ENCODE results near the gene GSC2. TPM values are rescaled to one million over a fixed set of nuclear protein-coding genes. Genes with fewer than 3 reads are reported as not detected.

Gene GSC2
- total and polyA plus RNA-seq, 8 donors, result not detected

DNA sequence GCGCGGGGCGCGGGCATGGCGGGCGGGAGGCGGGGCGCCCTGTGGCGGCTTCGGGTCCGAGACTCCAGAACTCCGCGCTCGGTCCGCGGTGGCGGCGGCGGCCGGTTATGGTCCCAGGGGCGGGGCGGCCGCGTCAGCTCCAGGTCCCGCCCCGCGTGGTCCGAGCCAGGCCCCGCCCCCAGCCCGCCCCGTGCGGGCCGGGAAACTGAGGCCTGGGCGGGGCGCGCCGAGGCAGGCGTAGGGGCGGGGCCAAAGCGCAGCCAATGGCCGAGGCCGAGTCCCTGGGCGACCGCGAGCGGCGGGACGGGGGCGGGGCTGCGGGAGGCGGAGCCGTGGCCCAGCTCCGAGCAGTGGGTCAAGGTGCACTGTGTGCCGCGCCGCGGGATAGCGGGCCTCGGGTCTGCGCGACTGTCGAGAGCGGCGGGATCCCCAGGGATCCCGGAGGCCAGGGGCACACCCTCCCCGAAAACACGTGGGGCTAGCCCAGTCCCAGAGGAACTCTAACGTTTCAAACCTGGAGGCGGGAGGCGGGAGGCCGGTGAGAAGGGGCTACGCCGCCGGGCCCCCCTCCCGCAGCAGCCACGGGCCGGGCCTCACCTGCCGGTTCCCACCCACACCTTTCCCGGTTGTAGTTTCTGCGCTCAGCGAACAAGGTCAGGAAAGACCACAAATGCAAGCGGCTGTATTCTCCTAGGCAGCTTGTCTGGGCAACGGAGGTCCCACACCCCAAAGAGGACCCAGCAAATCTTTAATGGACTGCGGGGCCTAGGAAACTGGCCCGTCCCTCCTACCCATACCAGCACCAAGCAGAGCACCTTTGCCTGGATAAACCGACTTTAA lies 28.8 kb upstream of the GSC2 start, which contains the start of gene SLC25A1:
SLC25A1 (minus strand) TSS at position 80 of the 840 bp plus-strand sequence; CDS start at position 17, 63 bp downstream.
- intact Hi-C loops (cut with DNase I; ENCODE audit: low total_unique reads), result no loop called here
- Histone ChIP-seq H3K36me3 (peaks cover 0 to 4% (median 2%) of the 10 kb centered on the region in 4 donors), H3K9me3 (no peaks in the 10 kb centered on the region), H3K27ac (peak within 1 kb of the TSS; percentile 92 to 98 (median 94)), H3K4me1 (peaks cover 40 to 53% (median 49%) of the 10 kb centered on the region in 4 donors), H3K27me3 (no peaks in the 10 kb centered on the region), H3K4me3 (peak within 1 kb of the TSS; percentile 91 to 96 (median 94))
- peak; percentile 97 for DNase-seq
- TF ChIP-seq EP300 (IDR thresholded peaks at IDR 0.05) (no peak), POLR2AphosphoS5 (IDR thresholded peaks at IDR 0.05) (peak; percentile 1 to 45 (median 45))
- 0 to 2% (median 1%) methylated on average over 9 to 86 of the region's 86 CpGs for WGBS, 5 donors

DNA sequence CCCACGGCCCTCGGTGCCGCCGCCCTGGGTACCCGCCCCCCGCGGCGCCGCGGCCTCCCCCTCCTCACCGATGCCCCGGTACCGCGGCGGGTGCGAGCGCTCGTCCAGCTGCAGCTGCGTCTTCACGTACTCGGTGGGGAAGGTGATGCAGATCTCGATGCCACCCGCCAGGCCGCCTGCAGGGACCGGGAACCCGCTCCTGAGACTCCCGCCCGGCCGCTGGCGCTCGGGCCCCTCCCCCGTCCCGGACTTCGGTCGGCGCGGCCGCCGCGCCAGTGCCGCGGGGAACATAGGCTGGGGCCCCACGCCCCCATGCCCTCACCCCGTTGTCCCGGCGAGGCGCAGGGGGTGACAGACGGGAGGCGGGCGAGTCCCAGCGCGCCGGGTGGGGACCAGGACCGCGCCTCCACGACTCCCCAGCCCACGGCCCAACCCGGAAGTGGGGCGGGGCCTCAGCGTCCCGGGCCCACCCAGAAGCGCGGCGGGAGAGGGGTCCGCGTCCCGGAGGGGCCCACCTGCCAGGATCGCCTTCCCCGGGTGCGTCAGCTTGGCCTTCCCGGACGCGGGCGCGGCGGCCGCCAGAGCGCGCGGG lies 28.1 kb upstream of the GSC2 start:
- Histone ChIP-seq H3K4me1 (peaks cover 47 to 60% (median 56%) of the 10 kb centered on the region in 4 donors), H3K27me3 (no peaks in the 10 kb centered on the region), H3K27ac (peak overlapping the region; percentile 92 to 98 (median 94)), H3K9me3 (no peaks in the 10 kb centered on the region), H3K36me3 (peaks cover 0 to 4% (median 2%) of the 10 kb centered on the region in 4 donors), H3K4me3 (peak overlapping the region; percentile 91 to 96 (median 94))
- WGBS, 5 donors, result 0 to 2% (median 0%) methylated on average over 5 to 80 of the region's 80 CpGs
- TF ChIP-seq, protein P1, sequence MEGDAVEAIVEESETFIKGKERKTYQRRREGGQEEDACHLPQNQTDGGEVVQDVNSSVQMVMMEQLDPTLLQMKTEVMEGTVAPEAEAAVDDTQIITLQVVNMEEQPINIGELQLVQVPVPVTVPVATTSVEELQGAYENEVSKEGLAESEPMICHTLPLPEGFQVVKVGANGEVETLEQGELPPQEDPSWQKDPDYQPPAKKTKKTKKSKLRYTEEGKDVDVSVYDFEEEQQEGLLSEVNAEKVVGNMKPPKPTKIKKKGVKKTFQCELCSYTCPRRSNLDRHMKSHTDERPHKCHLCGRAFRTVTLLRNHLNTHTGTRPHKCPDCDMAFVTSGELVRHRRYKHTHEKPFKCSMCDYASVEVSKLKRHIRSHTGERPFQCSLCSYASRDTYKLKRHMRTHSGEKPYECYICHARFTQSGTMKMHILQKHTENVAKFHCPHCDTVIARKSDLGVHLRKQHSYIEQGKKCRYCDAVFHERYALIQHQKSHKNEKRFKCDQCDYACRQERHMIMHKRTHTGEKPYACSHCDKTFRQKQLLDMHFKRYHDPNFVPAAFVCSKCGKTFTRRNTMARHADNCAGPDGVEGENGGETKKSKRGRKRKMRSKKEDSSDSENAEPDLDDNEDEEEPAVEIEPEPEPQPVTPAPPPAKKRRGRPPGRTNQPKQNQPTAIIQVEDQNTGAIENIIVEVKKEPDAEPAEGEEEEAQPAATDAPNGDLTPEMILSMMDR (IDR thresholded peaks at IDR 0.05), result no peak
- TF ChIP-seq POLR2AphosphoS5 (IDR thresholded peaks at IDR 0.05) (no peak), POLR2A (IDR thresholded peaks at IDR 0.05) (no peak), EP300 (IDR thresholded peaks at IDR 0.05) (no peak)
- DNase-seq, result peak; percentile 60 to 84
- intact Hi-C loops (cut with DNase I; ENCODE audit: low total_unique reads), result no loop called here

DNA sequence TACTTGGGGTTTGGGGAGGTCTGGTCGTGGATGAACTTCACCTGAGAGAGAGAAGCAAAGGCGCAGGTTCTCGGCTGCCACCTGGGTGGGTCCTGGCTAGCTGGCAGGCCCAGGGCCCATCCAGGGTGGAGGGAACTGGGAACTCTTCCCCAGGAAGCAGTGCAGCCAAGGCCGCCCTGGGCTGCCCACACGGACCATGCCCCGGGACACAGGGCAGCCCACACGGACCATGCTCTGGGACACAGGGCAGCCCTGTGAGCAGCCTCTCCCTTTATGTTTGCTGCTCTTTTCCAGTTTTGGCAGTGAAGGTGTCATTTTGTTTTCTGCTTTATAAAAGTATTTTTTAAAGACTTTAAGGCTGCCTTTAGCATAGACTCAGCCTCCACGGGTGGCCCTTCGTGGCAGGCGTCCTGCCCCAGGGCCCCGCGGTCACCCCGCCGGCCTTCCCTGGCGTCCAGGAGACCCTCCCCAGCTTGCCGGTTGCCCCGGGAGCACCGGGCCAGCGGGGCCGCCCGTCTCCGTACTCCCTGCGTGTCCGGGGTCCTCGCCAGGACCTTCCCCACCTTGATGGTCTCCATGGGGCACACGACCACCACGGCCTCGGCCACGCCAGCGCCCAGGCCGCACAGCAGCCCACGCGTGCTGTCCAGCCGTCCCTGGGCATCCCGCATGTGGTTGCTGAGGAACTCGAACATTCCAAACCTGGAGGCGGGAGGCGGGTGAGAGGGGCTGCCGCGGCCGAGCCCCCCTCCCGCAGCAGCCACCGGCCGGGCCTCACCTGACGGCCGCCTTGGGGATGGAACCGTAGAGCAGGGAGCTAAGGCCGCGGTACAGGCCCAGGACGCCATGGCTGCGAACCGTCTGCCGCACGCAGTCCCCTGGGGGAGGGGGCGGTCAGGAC lies 27.3 kb upstream of the GSC2 start:
- Histone ChIP-seq H3K27me3 (no peaks in the 10 kb centered on the region), H3K4me3 (peak overlapping the region; percentile 91 to 96 (median 94)), H3K4me1 (peaks cover 54 to 68% (median 64%) of the 10 kb centered on the region in 4 donors), H3K27ac (peak overlapping the region; percentile 92 to 98 (median 94)), H3K9me3 (no peaks in the 10 kb centered on the region), H3K36me3 (peaks cover 0 to 4% (median 2%) of the 10 kb centered on the region in 4 donors)
- intact Hi-C loops (cut with DNase I; ENCODE audit: low total_unique reads), result no loop called here
- WGBS, 5 donors, result 16 to 55% (median 25%) methylated on average over 15 to 55 of the region's 55 CpGs
- DNase-seq, result no peak
- TF ChIP-seq POLR2AphosphoS5 (IDR thresholded peaks at IDR 0.05) (no peak), POLR2A (IDR thresholded peaks at IDR 0.05) (no peak), EP300 (IDR thresholded peaks at IDR 0.05) (no peak)
- TF ChIP-seq, protein P1 (IDR thresholded peaks at IDR 0.05), result no peak

DNA sequence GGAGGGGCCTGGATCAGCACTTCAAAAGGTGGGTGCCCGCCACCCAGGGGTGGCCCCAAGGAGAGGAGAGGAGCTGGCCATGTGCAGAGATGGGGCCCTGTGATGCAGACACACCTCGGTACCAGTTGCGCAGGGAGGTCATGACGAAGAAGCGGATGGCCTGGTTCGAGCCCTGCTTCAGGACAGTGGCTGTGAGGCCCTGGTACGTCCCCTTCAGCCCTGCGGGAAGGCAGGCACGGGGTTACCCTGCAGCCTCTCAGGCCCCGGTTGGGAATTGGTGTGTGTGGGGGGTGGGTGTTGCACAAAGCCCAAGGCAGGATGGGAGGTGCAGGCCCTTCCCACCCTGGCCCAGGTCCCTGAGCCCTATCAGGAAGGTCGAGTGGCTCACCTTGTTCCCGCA lies 26.6 kb upstream of the GSC2 start:
- H3K4me3 ChIP-seq, result no peak overlapping the region
- intact Hi-C loops (cut with DNase I; ENCODE audit: low total_unique reads), result no loop called here
- no peaks in the 10 kb centered on the region for H3K27me3 ChIP-seq
- DNase-seq, result no peak
- no peaks in the 10 kb centered on the region for H3K9me3 ChIP-seq
- H3K27ac ChIP-seq, result no peak overlapping the region
- TF ChIP-seq, protein P1 (IDR thresholded peaks at IDR 0.05), result no peak
- TF ChIP-seq POLR2A (IDR thresholded peaks at IDR 0.05) (no peak), EP300 (IDR thresholded peaks at IDR 0.05) (no peak), POLR2AphosphoS5 (IDR thresholded peaks at IDR 0.05) (no peak)
- H3K36me3 ChIP-seq, result peaks cover 0 to 4% (median 2%) of the 10 kb centered on the region in 4 donors
- WGBS, 5 donors, result 72 to 85% (median 75%) methylated on average over 7 to 12 of the region's 12 CpGs
- peaks cover 58 to 73% (median 71%) of the 10 kb centered on the region in 4 donors for H3K4me1 ChIP-seq
